Vagina (tissue), 2 donors: ENCODE results near the gene UROS.

Experiments
- POLR2A ChIP-seq, 2 donors: fragments of 450-650 bp; IDR thresholded peaks; one replicate each; pipeline ENCODE4 v1.6.1; 2017; ENCODE audit warnings: antibody characterized with exemption in 2 of 2, mild to moderate bottlenecking in 2 of 2, moderate library complexity in 2 of 2
- POLR2AphosphoS5 ChIP-seq, 2 donors: sonication (generic); formaldehyde crosslinking; IDR thresholded peaks; one replicate each; pipeline ENCODE4 v1.9.0; 2017; ENCODE audit warnings: antibody characterized with exemption in 2 of 2, mild to moderate bottlenecking in 2 of 2, low read depth in 1 of 2; ENCODE audit not compliant: insufficient read depth in 1 of 2
- TF ChIP-seq, protein P1 (sequence below), 3 experiments: fragments of 450-650 bp in 2 of 3; fragments of 200-600 bp in 1 of 3; sonication (generic) in 1 of 3; IDR thresholded peaks; one replicate each; pipeline ENCODE4 v1.5.1; 2017 to 2019; ENCODE audit warnings: antibody characterized with exemption in 3 of 3, mild to moderate bottlenecking in 2 of 3, moderate library complexity in 2 of 3

DNA sequence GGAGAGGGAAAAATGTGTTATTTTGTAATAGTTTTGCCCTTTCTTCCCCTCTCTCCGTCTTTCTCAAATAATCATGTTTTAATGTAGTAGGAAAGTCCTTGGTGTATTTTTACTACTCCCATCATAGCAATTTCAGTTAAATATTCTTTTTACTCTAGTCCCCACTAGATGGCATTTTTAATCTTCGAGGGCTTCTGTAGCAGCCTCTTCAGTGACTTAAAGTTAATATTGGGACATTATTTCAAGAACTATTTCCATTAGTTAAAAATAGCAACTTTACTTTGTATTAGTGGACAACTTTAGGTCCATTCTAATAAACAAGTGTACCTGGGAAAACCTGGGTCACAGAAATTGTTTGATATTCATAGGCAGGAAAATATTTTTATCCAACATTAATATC is 80.6 kb downstream of the UROS start:
- TF ChIP-seq, protein P1, sequence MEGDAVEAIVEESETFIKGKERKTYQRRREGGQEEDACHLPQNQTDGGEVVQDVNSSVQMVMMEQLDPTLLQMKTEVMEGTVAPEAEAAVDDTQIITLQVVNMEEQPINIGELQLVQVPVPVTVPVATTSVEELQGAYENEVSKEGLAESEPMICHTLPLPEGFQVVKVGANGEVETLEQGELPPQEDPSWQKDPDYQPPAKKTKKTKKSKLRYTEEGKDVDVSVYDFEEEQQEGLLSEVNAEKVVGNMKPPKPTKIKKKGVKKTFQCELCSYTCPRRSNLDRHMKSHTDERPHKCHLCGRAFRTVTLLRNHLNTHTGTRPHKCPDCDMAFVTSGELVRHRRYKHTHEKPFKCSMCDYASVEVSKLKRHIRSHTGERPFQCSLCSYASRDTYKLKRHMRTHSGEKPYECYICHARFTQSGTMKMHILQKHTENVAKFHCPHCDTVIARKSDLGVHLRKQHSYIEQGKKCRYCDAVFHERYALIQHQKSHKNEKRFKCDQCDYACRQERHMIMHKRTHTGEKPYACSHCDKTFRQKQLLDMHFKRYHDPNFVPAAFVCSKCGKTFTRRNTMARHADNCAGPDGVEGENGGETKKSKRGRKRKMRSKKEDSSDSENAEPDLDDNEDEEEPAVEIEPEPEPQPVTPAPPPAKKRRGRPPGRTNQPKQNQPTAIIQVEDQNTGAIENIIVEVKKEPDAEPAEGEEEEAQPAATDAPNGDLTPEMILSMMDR (IDR thresholded peaks at IDR 0.05), result no peak
- TF ChIP-seq POLR2A (IDR thresholded peaks at IDR 0.05) (no peak), POLR2AphosphoS5 (IDR thresholded peaks at IDR 0.05; ENCODE audit: insufficient read depth in 1 of 2, low read depth in 1 of 2) (no peak)
